Hematopoietic multipotent progenitor cell treated with erythropoietin and hydrocortisone succinate and interleukin-3 and kit ligand, for 15 days (in vitro differentiated cells): ENCODE data around the gene TUBA8.
"Not testable (repeated sequence)": the region's sequence is repeated elsewhere in the genome, so short reads cannot be mapped to it uniquely, and the experiment has no call there.

Source experiments
- DNase-seq: peaks from one replicate; pipeline ENCODE4 v3.0.0-alpha.2; 2015; ENCODE audit warnings: low spot score

Gene TUBA8

GRCh38 chr22:18130699-18131429 is 20.3 kb downstream of the TUBA8 start:
- DNase-seq, result no peak

- DNase-seq, result no peak
Observed at GRCh38 chr22:18133452-18133851, 22.8 kb downstream of the TUBA8 start.

- no peak for DNase-seq
Observed at GRCh38 chr22:18136563-18137320, 26.1 kb downstream of the TUBA8 start.

- not testable (repeated sequence) for DNase-seq
Observed at GRCh38 chr22:18141004-18141403, 30.4 kb downstream of the TUBA8 start.

GRCh38 chr22:18144105-18144504 is 33.5 kb downstream of the TUBA8 start:
- DNase-seq, result no peak

- no peak for DNase-seq
Observed at GRCh38 chr22:18145676-18146388, 35.2 kb downstream of the TUBA8 start.

GRCh38 chr22:18146389-18146753 is 35.8 kb downstream of the TUBA8 start:
- DNase-seq, result no peak

- no peak for DNase-seq
Observed at GRCh38 chr22:18147791-18148190, 37.2 kb downstream of the TUBA8 start.

GRCh38 chr22:18148293-18148965 is 37.8 kb downstream of the TUBA8 start:
- DNase-seq, result no peak

GRCh38 chr22:18152519-18152918 is 41.9 kb downstream of the TUBA8 start:
- DNase-seq, result no peak

- no peak for DNase-seq
Observed at GRCh38 chr22:18154821-18155390, 44.3 kb downstream of the TUBA8 start.

- not testable (repeated sequence) for DNase-seq
Observed at GRCh38 chr22:18155546-18155945, 44.9 kb downstream of the TUBA8 start.

GRCh38 chr22:18156878-18157713 is 46.5 kb downstream of the TUBA8 start:
- DNase-seq, result peak; percentile 30

- DNase-seq, result no peak
Observed at GRCh38 chr22:18157714-18158028, 47.1 kb downstream of the TUBA8 start.

GRCh38 chr22:18160641-18161040 is 50.0 kb downstream of the TUBA8 start:
- DNase-seq, result not testable (repeated sequence)

GRCh38 chr22:18163843-18164242 is 53.2 kb downstream of the TUBA8 start:
- DNase-seq, result not testable (repeated sequence)

GRCh38 chr22:18164584-18164983 is 54.0 kb downstream of the TUBA8 start:
- not testable (repeated sequence) for DNase-seq

- DNase-seq, result not testable (repeated sequence)
Observed at GRCh38 chr22:18165356-18165755, 54.7 kb downstream of the TUBA8 start.

GRCh38 chr22:18170284-18170683 is 59.7 kb downstream of the TUBA8 start:
- not testable (repeated sequence) for DNase-seq

- DNase-seq, result not testable (repeated sequence)
Observed at GRCh38 chr22:18172203-18172602, 61.6 kb downstream of the TUBA8 start.

GRCh38 chr22:18172776-18173175 is 62.2 kb downstream of the TUBA8 start:
- DNase-seq, result not testable (repeated sequence)
